Activated B cell treated with CpG ODN at 0.5 μM for 24 hours (primary cell): Measurements from ENCODE around the gene SPINT4. TPM values are rescaled to one million over a fixed set of nuclear protein-coding genes. Genes with fewer than 3 reads are reported as not detected.
"Not testable (repeated sequence)": the region's sequence is repeated elsewhere in the genome, so short reads cannot be mapped to it uniquely, and the experiment has no call there.

Experiments
- ATAC-seq: fragments of 200-7000 bp; cut with Tn5 transposase; one replicate; pipeline ENCODE4 v1.10.0; 2021; ENCODE audit warnings: low read depth, mild to moderate bottlenecking, moderate library complexity
- CTCF ChIA-PET: fragments of 350-600 bp; sonication (Branson Sonifier 250); formaldehyde crosslinking; loops from one replicate; lab custom pipeline; 2021; ENCODE audit warnings: antibody characterized with exemption; lab: Charles Lee
- POLR2A ChIA-PET: fragments of 350-600 bp; sonication (Branson Sonifier 250); formaldehyde crosslinking; loops from one replicate; lab custom pipeline; 2021; ENCODE audit warnings: antibody characterized with exemption; lab: Charles Lee
- DNase-seq: peaks from one replicate; pipeline ENCODE4 v3.0.0; 2022
- H3K27ac Mint-ChIP-seq: one replicate; pipeline ENCODE4 v1.8.0; 2020; ENCODE audit warnings: mixed read lengths
- H3K27me3 Mint-ChIP-seq: one replicate; pipeline ENCODE4 v1.8.0; 2021; ENCODE audit warnings: mixed read lengths
- H3K36me3 Mint-ChIP-seq: one replicate; pipeline ENCODE4 v1.8.0; 2021; ENCODE audit warnings: low read depth, mixed read lengths
- H3K4me1 Mint-ChIP-seq: one replicate; pipeline ENCODE4 v1.8.0; 2021; ENCODE audit warnings: mixed read lengths
- H3K4me3 Mint-ChIP-seq: one replicate; pipeline ENCODE4 v1.8.0; 2020; ENCODE audit warnings: mild to moderate bottlenecking, mixed read lengths
- H3K9me3 Mint-ChIP-seq: one replicate; pipeline ENCODE4 v1.8.0; 2020; ENCODE audit warnings: mixed read lengths
- CTCF ChIP-seq: fragments of 200-600 bp; IDR thresholded peaks from one replicate; pipeline ENCODE4 v1.8.0; 2022; ENCODE audit warnings: antibody characterized with exemption, mild to moderate bottlenecking
- intact Hi-C: fragments of 100-400 bp; cut with micrococcal nuclease; formaldehyde crosslinking; loops from one replicate; pipeline ENCODE4 v1.15.1; 2024
- total RNA-seq: library from RNA; stranded (reverse); gene quantifications from 2 replicates; pipeline ENCODE4 v1.2.3, GENCODE V29; 2022

The SPINT4 gene
- total RNA-seq, 1 donor from 2014 or later, result not detected

- Mint-ChIP-seq H3K9me3 (no peaks in the 10 kb centered on the region), H3K27me3 (peaks cover 27% of the 10 kb centered on the region), H3K36me3 (no peaks in the 10 kb centered on the region), H3K27ac (no peak overlapping the region), H3K4me1 (no peaks in the 10 kb centered on the region), H3K4me3 (no peak overlapping the region)
- ChIA-PET POLR2A (no interaction called here), CTCF (no interaction called here)
- no peak for TF ChIP-seq CTCF
- intact Hi-C loops, result no loop called here
- ATAC-seq (no peak), DNase-seq (no peak)
These were observed 22.9 kb downstream of the SPINT4 start for GRCh38 chr20:45745015-45745414.

GRCh38 chr20:45751721-45752120 is 29.6 kb downstream of the SPINT4 start:
- intact Hi-C loops, result no loop called here
- H3K9me3 Mint-ChIP-seq, result peaks cover 8% of the 10 kb centered on the region
- H3K27ac Mint-ChIP-seq, result no peak overlapping the region
- H3K4me1 Mint-ChIP-seq, result no peaks in the 10 kb centered on the region
- ChIA-PET POLR2A (no interaction called here), CTCF (no interaction called here)
- ATAC-seq (no peak), DNase-seq (no peak)
- peaks cover 26% of the 10 kb centered on the region for H3K27me3 Mint-ChIP-seq
- no peak for TF ChIP-seq CTCF
- H3K4me3 Mint-ChIP-seq, result no peak overlapping the region
- H3K36me3 Mint-ChIP-seq, result no peaks in the 10 kb centered on the region

- Mint-ChIP-seq H3K27me3 (peaks cover 20% of the 10 kb centered on the region), H3K9me3 (peaks cover 8% of the 10 kb centered on the region), H3K36me3 (no peaks in the 10 kb centered on the region), H3K4me3 (no peak overlapping the region), H3K27ac (no peak overlapping the region), H3K4me1 (no peaks in the 10 kb centered on the region)
- CTCF ChIA-PET, result no interaction called here
- TF ChIP-seq CTCF, result no peak
- ATAC-seq (no peak), DNase-seq (no peak)
- intact Hi-C loops, result no loop called here
- POLR2A ChIA-PET, result no interaction called here
These were observed 30.6 kb downstream of the SPINT4 start for GRCh38 chr20:45752746-45753145.

- DNase-seq, result no peak
- TF ChIP-seq CTCF, result no peak
- Mint-ChIP-seq H3K9me3 (peaks cover 8% of the 10 kb centered on the region), H3K36me3 (no peaks in the 10 kb centered on the region), H3K4me3 (no peak overlapping the region), H3K27ac (no peak overlapping the region), H3K27me3 (peaks cover 7% of the 10 kb centered on the region), H3K4me1 (no peaks in the 10 kb centered on the region)
- intact Hi-C loops, result no loop called here
- CTCF ChIA-PET, result no interaction called here
- POLR2A ChIA-PET, result no interaction called here
- no peak for ATAC-seq
These were observed 35.9 kb downstream of the SPINT4 start for GRCh38 chr20:45758096-45758495.

GRCh38 chr20:45759921-45760320 is 37.8 kb downstream of the SPINT4 start:
- H3K36me3 Mint-ChIP-seq, H3K4me1 Mint-ChIP-seq, POLR2A ChIA-PET, H3K9me3 Mint-ChIP-seq, CTCF ChIA-PET, H3K27me3 Mint-ChIP-seq, H3K27ac Mint-ChIP-seq, DNase-seq, intact Hi-C loops, H3K4me3 Mint-ChIP-seq, ATAC-seq: not testable (repeated sequence)

GRCh38 chr20:45761966-45762365 is 39.8 kb downstream of the SPINT4 start:
- H3K4me1 Mint-ChIP-seq, H3K27me3 Mint-ChIP-seq, intact Hi-C loops, H3K27ac Mint-ChIP-seq, H3K9me3 Mint-ChIP-seq, CTCF ChIA-PET, H3K36me3 Mint-ChIP-seq, POLR2A ChIA-PET, ATAC-seq, H3K4me3 Mint-ChIP-seq, DNase-seq: not testable (repeated sequence)

- H3K9me3 Mint-ChIP-seq, H3K27ac Mint-ChIP-seq, DNase-seq, intact Hi-C loops, H3K4me3 Mint-ChIP-seq, CTCF ChIA-PET, H3K36me3 Mint-ChIP-seq, H3K27me3 Mint-ChIP-seq, ATAC-seq, H3K4me1 Mint-ChIP-seq, POLR2A ChIA-PET: not testable (repeated sequence)
These were observed 42.6 kb downstream of the SPINT4 start for GRCh38 chr20:45764618-45765282.
